Liver (tissue), 9 donors: ENCODE measurements around the gene KIF3C. TPM values are rescaled to one million over a fixed set of nuclear protein-coding genes. Genes with fewer than 3 reads are reported as not detected.

Experiments
- DNase-seq: peaks from one replicate; pipeline ENCODE4 v3.0.0-alpha.2; 2017; ENCODE audit warnings: low spot score
- H3K27ac ChIP-seq, 2 donors: one replicate each; pipeline ENCODE4 v1.7.0; 2013; ENCODE audit warnings: inconsistent platforms in 2 of 2, low read length in 2 of 2, control low read depth in 1 of 2, low read depth in 1 of 2, mild to moderate bottlenecking in 1 of 2
- H3K27me3 ChIP-seq, 4 donors: one replicate each; pipeline versions ENCODE4 v1.6.1 to v1.7.0; 2013; ENCODE audit warnings: low read length in 3 of 4, inconsistent platforms in 1 of 4, mild to moderate bottlenecking in 1 of 4, moderate library complexity in 1 of 4; ENCODE audit not compliant: control insufficient read depth in 4 of 4, insufficient read depth in 4 of 4
- H3K36me3 ChIP-seq, 4 donors: one replicate each; pipeline versions ENCODE4 v1.6.1 to v1.7.0; 2013; ENCODE audit warnings: low read length in 3 of 4, mild to moderate bottlenecking in 3 of 4, low read depth in 1 of 4, moderate library complexity in 1 of 4; ENCODE audit not compliant: control insufficient read depth in 4 of 4, insufficient read depth in 3 of 4
- H3K4me1 ChIP-seq, 4 donors: one replicate each; pipeline versions ENCODE4 v1.6.1 to v1.7.0; 2013; ENCODE audit warnings: low read length in 3 of 4, mild to moderate bottlenecking in 3 of 4, moderate library complexity in 1 of 4; ENCODE audit not compliant: control insufficient read depth in 4 of 4, insufficient read depth in 4 of 4
- H3K4me3 ChIP-seq, 3 donors: one replicate each; pipeline versions ENCODE4 v1.6.1 to v1.7.0; 2013; ENCODE audit warnings: low read length in 3 of 3, control low read depth in 1 of 3, low read depth in 1 of 3, mild to moderate bottlenecking in 1 of 3
- H3K9ac ChIP-seq, 2 donors: one replicate each; pipeline ENCODE4 v1.7.0; 2013; ENCODE audit warnings: low read length in 2 of 2, mild to moderate bottlenecking in 2 of 2, moderate library complexity in 2 of 2, control low read depth in 1 of 2, low read depth in 1 of 2
- H3K9me3 ChIP-seq, 4 donors: one replicate each; pipeline versions ENCODE4 v1.6.1 to v1.7.0; 2013; ENCODE audit warnings: low read length in 3 of 4; ENCODE audit not compliant: control insufficient read depth in 4 of 4
- EGR1 ChIP-seq, 2 donors: IDR thresholded peaks; 2 replicates each; pipeline ENCODE4 v1.6.1; 2016 to 2018; ENCODE audit warnings: antibody characterized with exemption in 2 of 2, low read depth in 2 of 2
- FOXA1 ChIP-seq: IDR thresholded peaks from 2 replicates; pipeline ENCODE4 v1.6.1; 2016; ENCODE audit warnings: antibody characterized with exemption
- FOXA2 ChIP-seq: IDR thresholded peaks from 2 replicates; pipeline ENCODE4 v1.6.1; 2016; ENCODE audit warnings: antibody characterized with exemption
- GABPA ChIP-seq, 2 donors: IDR thresholded peaks in 1 of 2; conservative IDR thresholded peaks in 1 of 2; 2 replicates each; pipeline ENCODE4 v1.6.1; 2016; ENCODE audit warnings: antibody characterized with exemption in 2 of 2, mild to moderate bottlenecking in 1 of 2, moderate library complexity in 1 of 2
- HNF4A ChIP-seq, 2 donors: conservative IDR thresholded peaks; 2 replicates each; pipeline ENCODE4 v1.6.1; 2016; ENCODE audit warnings: antibody characterized with exemption in 2 of 2, mild to moderate bottlenecking in 2 of 2
- HNF4G ChIP-seq: IDR thresholded peaks from 2 replicates; pipeline ENCODE4 v1.6.1; 2016; ENCODE audit warnings: antibody characterized with exemption
- JUND ChIP-seq, 2 donors: IDR thresholded peaks; 2 replicates each; pipeline ENCODE4 v1.6.1; 2016; ENCODE audit warnings: antibody characterized with exemption in 2 of 2
- NR2F2 ChIP-seq: IDR thresholded peaks from 2 replicates; pipeline ENCODE4 v1.6.1; 2016; ENCODE audit warnings: antibody characterized with exemption
- RAD21 ChIP-seq, 2 donors: IDR thresholded peaks; 2 replicates each; pipeline ENCODE4 v1.6.1; 2016; ENCODE audit warnings: antibody characterized with exemption in 2 of 2, mild to moderate bottlenecking in 2 of 2
- RXRA ChIP-seq, 2 donors: IDR thresholded peaks; 2 replicates each; pipeline ENCODE4 v1.6.1; 2017 to 2018; ENCODE audit warnings: antibody characterized with exemption in 2 of 2, mild to moderate bottlenecking in 1 of 2
- TAF1 ChIP-seq: conservative IDR thresholded peaks from 2 replicates; pipeline ENCODE4 v1.6.1; 2016; ENCODE audit warnings: antibody characterized with exemption, mild to moderate bottlenecking
- YY1 ChIP-seq: IDR thresholded peaks from 2 replicates; pipeline ENCODE4 v1.6.1; 2016; ENCODE audit warnings: antibody characterized with exemption, mild to moderate bottlenecking
- ZBTB33 ChIP-seq: IDR thresholded peaks from 2 replicates; pipeline ENCODE4 v1.6.1; 2016; ENCODE audit warnings: antibody characterized with exemption
- WGBS: extraction: QIAGEN DNeasy Blood & Tissue Kit; methylation state at CpG from one replicate; pipeline ENCODE4 v1.1.7; 2013; 5-methylcytosine and 5-hydroxymethylcytosine counted together
- polyA plus RNA-seq, 2 donors: library from polyadenylated mRNA; stranded (reverse) in 1 of 2; unstranded in 1 of 2; fragments of 200-250 nt in 1 of 2; fragments of >200 nt in 1 of 2; fragmentation: Nextera tagmentation in 1 of 2; extraction: Ambion mirVana in 1 of 2; gene quantifications; one replicate each; pipeline versions ENCODE4 v1.2.1 to v1.2.3, GENCODE V29; 2013 to 2015
- total RNA-seq, 2 donors: library from RNA; depleted of rRNA; stranded (reverse); fragments of >200 nt; gene quantifications; one replicate each; pipeline ENCODE4 v1.2.3, GENCODE V29; 2014
- TF ChIP-seq, protein P1 (sequence below): IDR thresholded peaks from 2 replicates; pipeline ENCODE4 v1.6.1; 2016; ENCODE audit warnings: antibody characterized with exemption
- TF ChIP-seq, protein P2 (sequence below): IDR thresholded peaks from 2 replicates; pipeline ENCODE4 v1.6.1; 2016; ENCODE audit warnings: antibody characterized with exemption
- TF ChIP-seq, protein P3 (sequence below): IDR thresholded peaks from 2 replicates; pipeline ENCODE4 v1.6.1; 2016; ENCODE audit warnings: antibody characterized with exemption, mild to moderate bottlenecking
- donor health status: healthy.
- donor health status: healthy.
- donor health status: healthy.
- donor health status: healthy.
- donor health status: healthy.

The KIF3C gene
- total and polyA plus RNA-seq, 4 donors = 0.26 to 0.93 (median 0.67) TPM

GRCh38 chr2:25905126-25905525 is 77.2 kb downstream of the KIF3C start:
- TF ChIP-seq FOXA1 (no peak), ZBTB33 (no peak), FOXA2 (no peak)
- Histone ChIP-seq H3K9ac (no peak overlapping the region), H3K36me3 (no peaks in the 10 kb centered on the region), H3K9me3 (no peaks in the 10 kb centered on the region), H3K4me1 (no peaks in the 10 kb centered on the region), H3K27me3 (no peaks in the 10 kb centered on the region), H3K4me3 (no peak overlapping the region), H3K27ac (no peak overlapping the region)
- WGBS = 89% methylated on average over 2 of the region's 2 CpGs
- no peak for DNase-seq

- Histone ChIP-seq H3K27ac (no peak overlapping the region), H3K36me3 (no peaks in the 10 kb centered on the region), H3K9ac (no peak overlapping the region), H3K9me3 (no peaks in the 10 kb centered on the region), H3K27me3 (no peaks in the 10 kb centered on the region), H3K4me1 (no peaks in the 10 kb centered on the region), H3K4me3 (no peak overlapping the region)
- TF ChIP-seq JUND (IDR thresholded peaks at IDR 0.05) = no peak
- TF ChIP-seq ZBTB33 = no peak
- no peak for TF ChIP-seq EGR1 (IDR thresholded peaks at IDR 0.05; ENCODE audit: low read depth in 2 of 2)
- TF ChIP-seq HNF4A (conservative IDR thresholded peaks at IDR 0.05) = no peak
- TF ChIP-seq, protein P1, sequence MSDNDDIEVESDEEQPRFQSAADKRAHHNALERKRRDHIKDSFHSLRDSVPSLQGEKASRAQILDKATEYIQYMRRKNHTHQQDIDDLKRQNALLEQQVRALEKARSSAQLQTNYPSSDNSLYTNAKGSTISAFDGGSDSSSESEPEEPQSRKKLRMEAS = no peak
- TF ChIP-seq, protein P2, sequence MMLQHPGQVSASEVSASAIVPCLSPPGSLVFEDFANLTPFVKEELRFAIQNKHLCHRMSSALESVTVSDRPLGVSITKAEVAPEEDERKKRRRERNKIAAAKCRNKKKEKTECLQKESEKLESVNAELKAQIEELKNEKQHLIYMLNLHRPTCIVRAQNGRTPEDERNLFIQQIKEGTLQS = no peak
- TF ChIP-seq RXRA (IDR thresholded peaks at IDR 0.05) = no peak
- TF ChIP-seq TAF1 = no peak
- no peak for TF ChIP-seq HNF4G
- TF ChIP-seq FOXA2 = no peak
- TF ChIP-seq RAD21 (IDR thresholded peaks at IDR 0.05) = no peak
- TF ChIP-seq, protein P3, sequence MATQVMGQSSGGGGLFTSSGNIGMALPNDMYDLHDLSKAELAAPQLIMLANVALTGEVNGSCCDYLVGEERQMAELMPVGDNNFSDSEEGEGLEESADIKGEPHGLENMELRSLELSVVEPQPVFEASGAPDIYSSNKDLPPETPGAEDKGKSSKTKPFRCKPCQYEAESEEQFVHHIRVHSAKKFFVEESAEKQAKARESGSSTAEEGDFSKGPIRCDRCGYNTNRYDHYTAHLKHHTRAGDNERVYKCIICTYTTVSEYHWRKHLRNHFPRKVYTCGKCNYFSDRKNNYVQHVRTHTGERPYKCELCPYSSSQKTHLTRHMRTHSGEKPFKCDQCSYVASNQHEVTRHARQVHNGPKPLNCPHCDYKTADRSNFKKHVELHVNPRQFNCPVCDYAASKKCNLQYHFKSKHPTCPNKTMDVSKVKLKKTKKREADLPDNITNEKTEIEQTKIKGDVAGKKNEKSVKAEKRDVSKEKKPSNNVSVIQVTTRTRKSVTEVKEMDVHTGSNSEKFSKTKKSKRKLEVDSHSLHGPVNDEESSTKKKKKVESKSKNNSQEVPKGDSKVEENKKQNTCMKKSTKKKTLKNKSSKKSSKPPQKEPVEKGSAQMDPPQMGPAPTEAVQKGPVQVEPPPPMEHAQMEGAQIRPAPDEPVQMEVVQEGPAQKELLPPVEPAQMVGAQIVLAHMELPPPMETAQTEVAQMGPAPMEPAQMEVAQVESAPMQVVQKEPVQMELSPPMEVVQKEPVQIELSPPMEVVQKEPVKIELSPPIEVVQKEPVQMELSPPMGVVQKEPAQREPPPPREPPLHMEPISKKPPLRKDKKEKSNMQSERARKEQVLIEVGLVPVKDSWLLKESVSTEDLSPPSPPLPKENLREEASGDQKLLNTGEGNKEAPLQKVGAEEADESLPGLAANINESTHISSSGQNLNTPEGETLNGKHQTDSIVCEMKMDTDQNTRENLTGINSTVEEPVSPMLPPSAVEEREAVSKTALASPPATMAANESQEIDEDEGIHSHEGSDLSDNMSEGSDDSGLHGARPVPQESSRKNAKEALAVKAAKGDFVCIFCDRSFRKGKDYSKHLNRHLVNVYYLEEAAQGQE = no peak
- TF ChIP-seq YY1 = no peak
- no peak for TF ChIP-seq FOXA1
- TF ChIP-seq NR2F2 = no peak
- TF ChIP-seq GABPA (IDR thresholded peaks at IDR 0.05 in 1 of 2, conservative IDR thresholded peaks at IDR 0.05 in 1 of 2) = no peak
- no peak for DNase-seq
- WGBS = 84% methylated on average over 5 of the region's 5 CpGs
Observed at GRCh38 chr2:25903216-25903776, 79.0 kb downstream of the KIF3C start.
